SK-N-MC (cell line): ENCODE data around the gene GPR55.

Experiments
- EZH2 ChIP-seq: fragments of 200-600 bp; sonication (generic); IDR thresholded peaks from one replicate; pipeline ENCODE4 v1.6.1; 2017; ENCODE audit warnings: antibody characterized with exemption
- FOXP2 ChIP-seq: optimal IDR thresholded peaks from 2 replicates; pipeline ENCODE3; 2011; ENCODE audit warnings: mild to moderate bottlenecking, moderate library complexity; ENCODE audit not compliant: insufficient read depth; ENCODE audit errors: extremely low read length, control extremely low read depth
- POLR2AphosphoS5 ChIP-seq: IDR thresholded peaks from 2 replicates; pipeline ENCODE4 v1.6.1; 2012; ENCODE audit warnings: mild to moderate bottlenecking, low read depth, low read length, borderline replicate concordance

- no peak for TF ChIP-seq POLR2AphosphoS5
- no peak for TF ChIP-seq EZH2
- TF ChIP-seq FOXP2, result no peak
These were observed 21.6 kb downstream of the GPR55 start for GRCh38 chr2:230903231-230904150.
